IPS-15b (cell line): ENCODE data around the gene ITGA7.

ENCODE experiments used
- H3K27me3 ChIP-seq: one replicate; pipeline ENCODE4 v1.6.1; 2013; ENCODE audit warnings: low read length; ENCODE audit not compliant: control insufficient read depth, insufficient read depth
- H3K36me3 ChIP-seq: one replicate; pipeline ENCODE4 v1.6.1; 2013; ENCODE audit warnings: low read length; ENCODE audit not compliant: control insufficient read depth, insufficient read depth
- H3K4me1 ChIP-seq: one replicate; pipeline ENCODE4 v1.6.1; 2013; ENCODE audit warnings: mild to moderate bottlenecking, low read length; ENCODE audit not compliant: control insufficient read depth, insufficient read depth
- H3K4me3 ChIP-seq: one replicate; pipeline ENCODE4 v1.5.1; 2013; ENCODE audit warnings: low read depth, low read length
- H3K9ac ChIP-seq: one replicate; pipeline ENCODE4 v1.6.1; 2013; ENCODE audit warnings: low read depth, mild to moderate bottlenecking, low read length
- H3K9me3 ChIP-seq: one replicate; pipeline ENCODE4 v1.6.1; 2013; ENCODE audit warnings: mild to moderate bottlenecking, low read length; ENCODE audit not compliant: control insufficient read depth, insufficient read depth

Gene ITGA7, protein sequence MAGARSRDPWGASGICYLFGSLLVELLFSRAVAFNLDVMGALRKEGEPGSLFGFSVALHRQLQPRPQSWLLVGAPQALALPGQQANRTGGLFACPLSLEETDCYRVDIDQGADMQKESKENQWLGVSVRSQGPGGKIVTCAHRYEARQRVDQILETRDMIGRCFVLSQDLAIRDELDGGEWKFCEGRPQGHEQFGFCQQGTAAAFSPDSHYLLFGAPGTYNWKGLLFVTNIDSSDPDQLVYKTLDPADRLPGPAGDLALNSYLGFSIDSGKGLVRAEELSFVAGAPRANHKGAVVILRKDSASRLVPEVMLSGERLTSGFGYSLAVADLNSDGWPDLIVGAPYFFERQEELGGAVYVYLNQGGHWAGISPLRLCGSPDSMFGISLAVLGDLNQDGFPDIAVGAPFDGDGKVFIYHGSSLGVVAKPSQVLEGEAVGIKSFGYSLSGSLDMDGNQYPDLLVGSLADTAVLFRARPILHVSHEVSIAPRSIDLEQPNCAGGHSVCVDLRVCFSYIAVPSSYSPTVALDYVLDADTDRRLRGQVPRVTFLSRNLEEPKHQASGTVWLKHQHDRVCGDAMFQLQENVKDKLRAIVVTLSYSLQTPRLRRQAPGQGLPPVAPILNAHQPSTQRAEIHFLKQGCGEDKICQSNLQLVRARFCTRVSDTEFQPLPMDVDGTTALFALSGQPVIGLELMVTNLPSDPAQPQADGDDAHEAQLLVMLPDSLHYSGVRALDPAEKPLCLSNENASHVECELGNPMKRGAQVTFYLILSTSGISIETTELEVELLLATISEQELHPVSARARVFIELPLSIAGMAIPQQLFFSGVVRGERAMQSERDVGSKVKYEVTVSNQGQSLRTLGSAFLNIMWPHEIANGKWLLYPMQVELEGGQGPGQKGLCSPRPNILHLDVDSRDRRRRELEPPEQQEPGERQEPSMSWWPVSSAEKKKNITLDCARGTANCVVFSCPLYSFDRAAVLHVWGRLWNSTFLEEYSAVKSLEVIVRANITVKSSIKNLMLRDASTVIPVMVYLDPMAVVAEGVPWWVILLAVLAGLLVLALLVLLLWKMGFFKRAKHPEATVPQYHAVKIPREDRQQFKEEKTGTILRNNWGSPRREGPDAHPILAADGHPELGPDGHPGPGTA

DNA sequence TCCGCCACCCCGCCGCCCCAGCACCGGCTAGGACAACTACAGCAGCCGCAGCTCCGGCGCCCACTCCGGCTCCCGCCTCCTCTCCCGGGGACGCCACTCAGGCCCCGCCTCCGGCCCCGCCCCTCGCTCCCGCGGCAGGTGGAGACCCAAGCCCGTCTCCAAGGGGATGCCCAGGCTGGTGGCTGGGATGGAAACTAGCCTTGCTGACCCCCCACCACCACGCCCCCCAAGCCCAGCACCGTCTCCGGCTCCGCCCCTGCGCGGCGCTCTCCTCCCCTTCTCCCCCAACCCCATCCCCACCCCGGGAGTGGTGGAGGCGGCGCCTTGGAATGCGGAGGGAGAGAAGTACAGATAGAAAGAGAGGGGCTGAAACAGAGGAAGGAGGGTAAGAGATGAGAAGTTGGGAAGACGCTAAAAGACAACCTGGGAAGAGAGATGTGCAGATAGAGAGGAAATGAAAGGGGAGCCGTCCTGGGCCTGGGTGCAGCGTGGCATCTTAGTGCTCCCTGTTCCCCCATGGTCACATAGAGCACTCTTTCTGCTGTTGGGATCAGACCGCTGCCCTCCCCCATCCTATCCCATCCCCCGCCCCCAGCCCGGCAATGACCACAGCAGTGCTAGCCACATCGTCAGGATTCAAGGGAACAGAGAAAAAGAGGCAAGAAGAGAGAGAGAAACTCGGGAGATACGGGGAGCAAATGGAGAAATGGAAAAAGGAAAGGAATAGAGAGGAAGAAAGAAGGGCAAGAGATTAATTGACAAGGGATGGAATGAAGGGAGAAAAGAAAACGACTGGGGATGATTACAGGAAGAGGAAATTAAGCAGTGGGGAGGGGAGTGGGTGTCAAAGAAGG lies at the start of gene ITGA7:
TSS of gene ITGA7 (minus strand) at position 64 of the 854 bp plus-strand sequence. CDS start 222 bp downstream, outside the sequence.
- H3K4me3 ChIP-seq = peak within 1 kb of the TSS; percentile 96
- no peaks in the 10 kb centered on the region for H3K36me3 ChIP-seq
- H3K9me3 ChIP-seq = no peaks in the 10 kb centered on the region
- peak within 1 kb of the TSS; percentile 73 for H3K9ac ChIP-seq
- peaks cover 12% of the 10 kb centered on the region for H3K27me3 ChIP-seq
- H3K4me1 ChIP-seq = peaks cover 17% of the 10 kb centered on the region

DNA sequence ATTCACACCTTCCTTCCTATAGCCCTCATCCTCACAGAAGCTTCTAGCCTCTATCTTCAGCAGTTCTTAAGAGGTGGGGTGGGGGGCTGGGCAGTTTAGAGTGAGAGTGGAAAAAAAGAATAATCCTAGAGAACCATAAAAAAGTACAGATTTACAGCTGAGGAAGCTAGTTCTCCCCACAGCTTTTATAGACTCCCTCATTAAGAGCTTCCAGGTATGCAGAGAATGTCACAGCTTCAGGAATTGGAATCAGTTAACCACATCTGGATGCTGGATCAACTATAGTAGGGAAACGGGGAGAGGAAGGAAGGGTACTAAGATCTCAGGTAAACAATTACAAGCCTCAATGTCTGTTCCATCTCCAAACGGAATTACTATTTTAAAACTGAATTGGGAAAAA lies 47.5 kb upstream of the ITGA7 start:
- peaks cover 18% of the 10 kb centered on the region for H3K36me3 ChIP-seq
- no peaks in the 10 kb centered on the region for H3K27me3 ChIP-seq
- H3K4me3 ChIP-seq = no peak overlapping the region
- H3K4me1 ChIP-seq = peaks cover 7% of the 10 kb centered on the region
- H3K9me3 ChIP-seq = no peaks in the 10 kb centered on the region
- H3K9ac ChIP-seq = no peak overlapping the region

DNA sequence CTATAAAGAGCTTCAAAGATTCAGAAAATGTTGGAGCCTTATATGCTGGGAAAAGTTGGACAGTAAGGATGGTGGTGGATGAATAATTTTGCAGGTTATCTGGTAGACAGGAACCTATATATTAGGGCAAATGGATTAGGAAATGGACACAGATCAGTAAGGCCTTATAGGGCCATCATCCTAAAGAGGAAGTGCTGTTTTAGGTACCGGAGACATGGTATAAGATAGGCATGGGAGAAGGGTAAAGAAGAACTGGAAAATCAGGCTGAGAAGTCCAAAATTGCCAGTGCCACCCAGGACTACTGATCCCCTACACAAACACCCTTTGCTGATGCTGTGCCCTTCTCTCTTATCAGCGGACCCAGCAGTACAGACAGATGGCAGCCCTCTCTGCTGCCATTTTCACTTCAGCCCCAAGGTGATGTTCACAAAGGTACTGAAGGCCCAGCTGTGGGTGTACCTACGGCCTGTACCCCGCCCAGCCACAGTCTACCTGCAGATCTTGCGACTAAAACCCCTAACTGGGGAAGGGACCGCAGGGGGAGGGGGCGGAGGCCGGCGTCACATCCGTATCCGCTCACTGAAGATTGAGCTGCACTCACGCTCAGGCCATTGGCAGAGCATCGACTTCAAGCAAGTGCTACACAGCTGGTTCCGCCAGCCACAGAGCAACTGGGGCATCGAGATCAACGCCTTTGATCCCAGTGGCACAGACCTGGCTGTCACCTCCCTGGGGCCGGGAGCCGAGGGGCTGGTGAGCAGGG lies 40.7 kb upstream of the ITGA7 start:
- H3K4me3 ChIP-seq = no peak overlapping the region
- no peaks in the 10 kb centered on the region for H3K27me3 ChIP-seq
- H3K9ac ChIP-seq = no peak overlapping the region
- H3K4me1 ChIP-seq = peaks cover 26% of the 10 kb centered on the region
- no peaks in the 10 kb centered on the region for H3K9me3 ChIP-seq
- peaks cover 36% of the 10 kb centered on the region for H3K36me3 ChIP-seq

DNA sequence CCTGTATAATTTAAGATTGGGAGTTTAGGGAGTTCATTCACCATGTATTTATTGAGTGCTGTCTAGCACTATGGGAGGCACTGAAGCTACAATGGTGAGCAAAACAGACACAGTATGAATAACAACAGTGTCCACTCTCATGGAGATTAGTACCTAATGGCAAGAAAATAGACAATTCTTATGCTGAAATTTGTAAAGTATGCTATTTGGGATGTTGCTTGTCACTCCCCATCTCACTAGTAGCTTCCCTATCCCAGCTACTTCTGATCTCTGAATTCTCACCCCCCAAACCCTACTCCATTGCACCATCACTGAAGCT lies 39.2 kb upstream of the ITGA7 start:
- peak overlapping the region; percentile 65 for H3K4me3 ChIP-seq
- H3K9ac ChIP-seq = peak overlapping the region; percentile 62
- peaks cover 30% of the 10 kb centered on the region for H3K4me1 ChIP-seq
- no peaks in the 10 kb centered on the region for H3K9me3 ChIP-seq
- peaks cover 26% of the 10 kb centered on the region for H3K36me3 ChIP-seq
- no peaks in the 10 kb centered on the region for H3K27me3 ChIP-seq

DNA sequence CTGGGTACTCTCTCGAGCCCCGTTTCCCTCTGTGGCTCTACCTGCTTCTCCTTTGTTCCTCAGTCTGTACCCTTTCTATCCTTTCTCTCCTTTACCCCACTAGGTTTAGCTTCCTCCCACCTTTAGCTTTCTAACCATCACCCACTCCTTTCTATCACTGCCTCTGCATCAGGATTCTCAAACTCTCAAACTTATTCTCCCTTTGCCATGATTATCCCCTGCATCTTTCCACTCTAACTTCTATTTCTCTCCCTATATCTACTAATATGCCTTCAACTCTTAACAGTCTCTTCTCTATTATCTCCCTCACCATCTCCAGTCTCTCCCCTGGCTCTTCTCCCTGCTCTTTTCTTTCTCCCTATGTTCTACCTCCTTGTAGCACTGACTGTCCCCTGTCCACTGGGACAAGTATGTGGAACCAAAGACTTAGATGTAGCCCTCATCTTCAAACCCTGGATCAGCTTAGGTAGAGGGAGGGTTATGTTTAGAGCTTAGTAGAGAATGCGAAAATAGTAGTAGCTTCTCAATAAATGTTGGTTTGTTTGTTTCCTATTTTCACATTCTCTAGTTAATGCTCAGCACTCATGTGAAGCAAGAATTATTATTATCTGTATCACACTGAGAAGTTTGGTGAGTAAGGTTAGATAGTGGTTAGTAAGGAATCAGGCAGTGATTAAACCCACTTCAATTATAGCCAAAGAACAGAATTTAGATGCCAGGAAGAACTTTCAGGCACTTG lies 38.6 kb upstream of the ITGA7 start:
- peak overlapping the region; percentile 62 for H3K9ac ChIP-seq
- H3K4me3 ChIP-seq = peak overlapping the region; percentile 65

DNA sequence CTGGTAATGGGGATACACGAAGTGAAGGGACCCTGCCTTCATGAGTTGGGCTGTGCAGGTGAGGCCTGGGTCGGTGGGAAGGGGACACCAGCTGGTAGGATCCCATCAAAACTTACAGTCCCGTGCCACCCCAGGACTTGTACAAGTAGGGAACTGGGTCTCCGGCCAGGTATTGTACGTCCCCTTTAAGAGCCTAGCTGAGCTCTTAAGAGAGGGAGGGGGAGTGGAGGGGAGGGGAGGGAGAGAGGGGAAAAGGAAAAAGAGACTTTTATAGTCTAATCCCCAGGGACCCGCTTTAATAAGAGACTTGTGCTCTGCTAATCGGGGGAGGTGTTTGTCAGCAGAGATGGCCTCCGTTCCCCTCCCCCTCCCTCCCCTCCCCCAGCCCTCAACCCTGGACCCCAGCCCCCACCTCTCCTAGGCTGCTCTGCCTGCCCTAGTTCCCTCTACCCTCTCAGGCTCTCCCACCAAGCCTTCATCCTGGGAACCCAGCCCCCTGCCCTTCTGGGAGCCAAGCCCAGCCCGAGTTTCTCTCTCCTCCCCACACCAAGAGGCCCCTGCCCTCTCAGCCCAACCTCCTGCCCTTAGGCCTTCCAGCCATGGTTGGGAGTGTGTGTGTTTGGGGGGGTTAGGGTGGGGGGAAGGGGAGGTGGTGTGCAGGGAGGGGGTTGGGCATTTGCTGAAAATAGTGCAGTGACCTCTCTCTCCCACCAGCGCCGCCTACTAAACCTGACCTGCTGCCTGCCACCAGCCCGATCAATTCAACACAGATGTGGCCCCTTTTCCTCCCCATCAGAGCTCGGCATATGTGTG lies 37.9 kb upstream of the ITGA7 start:
- H3K27me3 ChIP-seq = no peaks in the 10 kb centered on the region
- peaks cover 21% of the 10 kb centered on the region for H3K36me3 ChIP-seq
- H3K4me1 ChIP-seq = peaks cover 32% of the 10 kb centered on the region
- H3K9me3 ChIP-seq = no peaks in the 10 kb centered on the region
- H3K9ac ChIP-seq = peak overlapping the region; percentile 84
- H3K4me3 ChIP-seq = peak overlapping the region; percentile 94

More for the DNA sequence above, 38.6 kb upstream of the ITGA7 start:
- no peaks in the 10 kb centered on the region for H3K9me3 ChIP-seq
- H3K4me1 ChIP-seq = peaks cover 32% of the 10 kb centered on the region
- no peaks in the 10 kb centered on the region for H3K27me3 ChIP-seq
- peaks cover 22% of the 10 kb centered on the region for H3K36me3 ChIP-seq

DNA sequence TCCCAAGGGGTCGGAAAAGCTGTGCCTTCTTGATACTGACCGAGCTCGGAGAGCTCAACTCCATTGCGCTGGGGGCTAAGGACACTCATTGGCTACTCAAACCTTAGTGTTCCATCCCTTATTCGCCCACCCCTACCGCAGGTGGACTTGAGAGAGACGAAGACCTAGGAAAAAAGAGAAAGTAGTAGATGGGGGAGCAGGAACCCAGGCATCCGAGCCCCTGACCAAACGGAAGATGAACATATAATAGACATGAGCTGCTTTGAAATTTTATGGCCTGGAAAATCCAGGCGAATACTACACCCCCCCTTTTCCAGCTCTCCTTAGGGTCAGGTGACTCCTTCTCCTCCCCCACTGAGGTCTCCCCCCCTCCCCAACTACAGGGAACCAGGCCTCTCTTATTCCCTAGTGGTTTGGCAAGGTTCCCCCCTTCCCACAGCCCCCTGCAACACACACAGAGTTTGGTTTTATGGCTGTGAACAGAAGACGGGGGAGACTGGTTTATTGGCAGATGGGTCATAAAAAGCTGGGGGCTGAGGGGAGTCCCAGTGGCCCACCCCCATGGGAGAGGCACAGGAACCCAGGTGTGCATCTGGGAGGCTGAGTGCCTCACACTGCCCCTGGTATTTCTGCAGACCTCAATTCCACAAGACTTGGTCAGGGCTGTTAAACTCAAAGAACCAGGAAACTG lies 36.8 kb upstream of the ITGA7 start:
- H3K9me3 ChIP-seq = no peaks in the 10 kb centered on the region
- peak overlapping the region; percentile 94 for H3K4me3 ChIP-seq
- peaks cover 28% of the 10 kb centered on the region for H3K4me1 ChIP-seq
- H3K36me3 ChIP-seq = peaks cover 18% of the 10 kb centered on the region
- no peaks in the 10 kb centered on the region for H3K27me3 ChIP-seq
- H3K9ac ChIP-seq = peak overlapping the region; percentile 94

DNA sequence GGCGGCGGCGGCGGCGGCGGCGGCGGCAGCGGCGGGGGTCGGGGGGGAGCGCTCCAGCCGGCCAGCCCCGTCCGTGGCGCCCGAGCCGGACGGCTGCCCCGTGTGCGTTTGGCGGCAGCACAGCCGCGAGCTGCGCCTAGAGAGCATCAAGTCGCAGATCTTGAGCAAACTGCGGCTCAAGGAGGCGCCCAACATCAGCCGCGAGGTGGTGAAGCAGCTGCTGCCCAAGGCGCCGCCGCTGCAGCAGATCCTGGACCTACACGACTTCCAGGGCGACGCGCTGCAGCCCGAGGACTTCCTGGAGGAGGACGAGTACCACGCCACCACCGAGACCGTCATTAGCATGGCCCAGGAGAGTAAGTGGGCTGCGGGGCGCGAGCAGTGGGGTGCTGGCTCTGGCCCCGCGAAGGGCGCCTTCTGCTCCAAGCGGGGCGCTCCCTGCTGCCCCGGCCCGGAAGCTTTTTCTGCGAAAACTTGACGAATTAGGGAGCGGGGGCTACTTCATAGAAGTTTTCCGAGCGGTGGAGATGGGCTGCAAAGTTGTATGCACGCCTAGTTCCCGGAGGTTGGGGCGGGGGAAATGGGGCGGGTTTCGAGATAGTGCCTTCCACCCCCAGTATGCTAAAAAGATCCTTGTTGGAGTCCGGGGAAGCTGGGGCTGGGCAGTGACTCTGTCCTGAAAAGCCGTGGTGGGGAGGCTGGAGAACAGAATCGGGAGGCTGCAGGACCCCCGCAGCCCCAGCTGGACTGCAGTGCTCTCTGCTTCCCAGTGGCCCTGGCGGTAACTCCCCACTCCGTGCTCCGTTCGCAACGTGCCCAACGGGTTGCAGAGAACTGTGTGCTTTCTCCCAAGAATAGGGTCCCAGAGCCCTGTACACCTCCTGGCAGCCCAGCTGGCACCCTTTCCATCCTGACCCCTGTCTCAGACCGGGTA lies 36.0 kb upstream of the ITGA7 start:
- Histone ChIP-seq H3K4me3 (peak overlapping the region; percentile 94), H3K4me1 (peaks cover 28% of the 10 kb centered on the region), H3K9me3 (no peaks in the 10 kb centered on the region), H3K36me3 (peaks cover 9% of the 10 kb centered on the region), H3K27me3 (no peaks in the 10 kb centered on the region), H3K9ac (peak overlapping the region; percentile 94)
